GM19324 (cell line): Measurements from ENCODE around the gene HSPB8.

Source experiments
- ATAC-seq: cut with Tn5 transposase; IDR thresholded peaks from one replicate; pipeline ENCODE4 v1.9.1; 2021; ENCODE audit warnings: mild to moderate bottlenecking, moderate library complexity; ENCODE audit not compliant: unreplicated experiment, low FRiP score

The HSPB8 gene, protein sequence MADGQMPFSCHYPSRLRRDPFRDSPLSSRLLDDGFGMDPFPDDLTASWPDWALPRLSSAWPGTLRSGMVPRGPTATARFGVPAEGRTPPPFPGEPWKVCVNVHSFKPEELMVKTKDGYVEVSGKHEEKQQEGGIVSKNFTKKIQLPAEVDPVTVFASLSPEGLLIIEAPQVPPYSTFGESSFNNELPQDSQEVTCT

GRCh38 chr12:119178544-119179334 lies at the start of gene HSPB8:
Gene HSPB8 (plus strand): TSS chr12:119178931. CDS start chr12:119179313, 382 bp downstream.
- ATAC-seq, result no peak

- ATAC-seq, result no peak
Measured at GRCh38 chr12:119129827-119130434, 48.8 kb upstream of the HSPB8 start.

- ATAC-seq, result no peak
Measured at GRCh38 chr12:119130523-119130922, 48.2 kb upstream of the HSPB8 start.

DNA sequence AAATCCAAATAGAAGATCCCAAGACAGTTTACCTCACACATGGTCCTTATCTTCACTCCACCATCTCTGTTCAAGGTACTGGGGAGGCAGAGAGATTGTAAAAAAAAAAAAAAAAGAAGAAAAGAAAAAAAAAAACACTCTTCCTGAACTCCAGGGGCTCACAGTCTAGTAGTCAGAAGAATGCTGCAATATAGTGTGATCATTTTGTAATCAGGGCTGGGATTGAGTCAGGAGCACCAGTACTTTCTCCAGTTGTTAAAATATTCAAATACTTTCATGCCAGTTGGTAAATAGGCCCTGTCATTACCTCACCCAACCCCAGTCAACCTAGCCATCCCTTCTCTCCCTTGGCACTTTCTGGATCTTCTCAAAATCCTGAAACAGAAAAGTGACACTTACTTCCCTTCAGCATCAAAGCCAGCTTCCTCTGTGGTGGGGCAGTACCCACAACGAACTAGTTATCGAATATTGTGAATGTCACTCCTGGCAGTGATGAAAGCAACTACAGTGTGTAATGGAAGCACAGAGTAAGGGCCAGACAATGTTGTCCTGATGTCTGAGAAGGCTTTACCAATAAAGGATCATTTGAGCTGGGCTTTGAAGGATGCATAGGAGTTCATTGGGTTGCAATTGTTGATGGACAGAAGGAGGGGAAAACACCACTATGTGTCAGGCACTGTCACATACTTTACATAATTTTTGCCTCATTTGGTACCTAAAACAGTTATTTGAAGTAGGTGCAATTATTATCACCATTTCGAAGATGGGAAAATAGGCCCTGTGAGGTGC lies 44.3 kb upstream of the HSPB8 start:
- no peak for ATAC-seq

DNA sequence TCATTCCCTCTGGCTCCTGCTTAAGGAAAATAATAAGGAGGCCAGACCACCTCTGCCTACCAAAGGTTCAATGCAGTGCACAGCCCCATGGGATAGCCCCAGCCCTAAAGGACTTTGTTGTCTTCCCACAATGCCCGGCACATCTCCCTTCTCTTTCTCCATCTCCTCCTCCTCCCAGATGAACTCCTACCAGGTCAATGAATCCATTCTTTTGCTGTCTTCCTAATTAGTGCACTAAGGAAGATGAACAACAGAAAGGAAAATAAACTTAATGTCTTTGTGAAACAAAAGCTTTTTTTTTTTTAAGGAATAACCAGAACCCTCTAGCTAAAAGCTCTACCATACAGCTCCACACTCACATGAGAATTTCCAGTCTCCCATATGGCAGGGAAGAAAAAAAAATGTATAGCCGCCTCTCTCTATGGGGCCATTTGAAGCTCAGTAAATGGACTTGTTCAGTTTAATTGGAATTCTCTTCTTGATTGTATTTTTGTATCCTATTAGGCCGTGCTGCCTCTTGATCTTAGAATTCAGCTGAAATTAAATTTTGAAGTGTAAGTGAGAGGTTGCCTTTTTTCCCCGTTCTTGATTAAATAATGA lies 41.8 kb upstream of the HSPB8 start:
- ATAC-seq, result no peak

DNA sequence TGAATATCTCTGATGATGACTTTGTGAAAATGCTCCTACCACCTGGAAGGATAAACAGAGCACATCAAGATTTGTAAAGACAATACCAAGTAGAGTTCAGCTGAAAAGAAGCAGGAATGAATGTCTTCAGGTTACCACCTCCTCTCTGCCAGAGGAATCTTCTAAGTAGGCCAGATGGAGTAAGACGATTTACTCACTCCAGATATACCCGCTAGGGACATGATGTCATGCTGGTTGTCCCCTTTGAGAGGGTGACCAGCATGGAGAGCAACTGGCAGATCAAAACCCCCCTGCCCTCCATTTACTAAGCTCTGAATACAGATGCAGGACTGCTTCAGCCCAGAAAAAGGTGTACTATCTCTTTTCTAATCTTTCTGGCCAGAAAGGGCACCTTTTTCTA lies 39.3 kb upstream of the HSPB8 start:
- no peak for ATAC-seq

DNA sequence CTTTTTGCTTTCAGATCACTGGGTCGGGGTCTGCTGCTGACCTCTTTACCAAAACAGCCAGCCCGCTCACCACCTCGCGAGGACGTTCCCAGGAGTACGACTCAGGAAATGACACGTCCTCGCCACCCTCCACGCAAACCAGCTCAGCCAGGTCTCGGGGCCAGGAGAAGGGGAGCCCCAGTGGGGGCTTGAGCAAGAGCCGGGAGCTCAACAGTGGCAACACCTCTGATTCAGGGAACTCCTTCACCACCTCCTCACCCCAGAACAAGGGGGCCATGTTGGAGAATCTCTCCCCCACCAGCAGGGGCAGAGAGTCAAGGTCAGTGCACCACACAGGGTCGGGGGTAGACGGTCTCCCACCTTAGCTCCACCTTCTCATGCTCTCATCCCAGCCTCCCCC lies 33.4 kb upstream of the HSPB8 start:
- no peak for ATAC-seq

- ATAC-seq, result no peak
Measured at GRCh38 chr12:119147847-119148448, 30.8 kb upstream of the HSPB8 start.

GRCh38 chr12:119149270-119149669 lies 29.5 kb upstream of the HSPB8 start:
- ATAC-seq, result no peak

GRCh38 chr12:119151445-119152026 lies 27.2 kb upstream of the HSPB8 start:
- ATAC-seq, result no peak

GRCh38 chr12:119153477-119154434 lies 25.0 kb upstream of the HSPB8 start:
- ATAC-seq, result no peak

DNA sequence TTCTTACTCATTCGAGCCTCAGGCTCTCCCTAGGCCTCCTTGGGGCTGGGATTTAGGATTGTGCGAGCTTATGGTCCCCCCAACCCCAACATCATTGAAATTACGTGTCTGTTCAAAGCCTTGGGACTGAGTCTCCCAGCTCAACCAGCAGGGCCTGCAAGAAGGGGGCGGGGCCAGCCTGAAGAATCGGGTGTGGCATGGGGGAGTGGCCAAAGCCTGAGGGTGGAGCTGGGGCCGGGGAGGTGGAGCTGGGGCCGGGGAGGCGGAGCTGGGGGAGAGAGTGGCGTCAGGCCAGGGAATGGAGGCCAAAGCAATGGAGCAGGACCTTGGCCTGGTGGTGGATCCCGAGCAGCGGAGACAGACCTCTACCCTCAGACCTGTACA lies 24.3 kb upstream of the HSPB8 start:
- no peak for ATAC-seq

DNA sequence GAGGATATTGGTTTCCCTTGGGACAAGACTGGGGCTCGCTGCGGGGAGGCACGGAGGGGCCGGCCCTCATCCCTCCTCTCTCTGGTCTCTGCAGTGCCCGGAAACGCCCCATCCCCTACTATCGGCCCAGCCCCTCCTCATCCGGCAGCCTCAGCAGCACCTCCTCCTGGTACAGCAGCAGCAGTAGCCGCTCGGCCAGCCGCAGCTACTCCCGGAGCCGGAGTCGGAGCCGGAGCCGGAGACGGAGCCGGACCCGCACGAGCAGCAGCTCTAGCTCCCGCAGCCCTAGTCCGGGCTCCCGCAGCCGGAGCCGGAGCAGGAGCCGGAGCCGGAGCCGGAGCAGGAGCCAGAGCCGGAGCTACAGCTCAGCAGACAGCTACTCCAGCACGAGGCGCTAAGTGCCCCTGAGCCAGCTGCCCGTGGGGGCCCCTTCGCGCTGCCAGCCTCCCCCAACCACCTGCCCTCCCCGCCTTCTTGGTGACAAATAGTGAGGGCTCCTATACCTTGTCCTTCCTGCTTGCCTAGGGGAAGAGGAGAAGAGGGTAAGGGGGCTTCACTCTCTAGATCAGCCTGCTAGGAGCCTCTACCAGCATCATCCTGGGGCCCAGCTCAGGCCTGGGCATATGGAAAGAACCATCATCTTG lies 22.2 kb upstream of the HSPB8 start:
- ATAC-seq, result no peak

DNA sequence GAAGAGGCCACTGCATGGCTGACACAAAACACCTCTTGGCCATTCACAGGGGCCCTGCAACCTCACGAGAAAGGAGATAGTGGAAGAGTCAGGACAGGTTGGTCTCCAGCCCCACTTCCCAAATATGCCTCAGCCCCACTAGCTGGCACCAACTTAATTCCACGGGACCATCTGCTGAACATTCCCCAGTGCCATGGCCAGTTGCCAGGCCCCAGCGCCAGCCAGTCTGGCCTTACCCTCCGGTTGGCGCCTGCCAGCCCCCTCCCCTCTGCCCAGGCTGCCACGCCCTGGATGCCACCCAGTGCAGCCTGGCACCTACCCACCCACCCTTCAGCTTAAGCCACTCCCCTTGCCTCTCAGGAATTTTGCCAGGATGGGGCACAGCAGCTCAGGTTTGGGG lies 21.2 kb upstream of the HSPB8 start:
- ATAC-seq, result no peak

- ATAC-seq, result no peak
Measured at GRCh38 chr12:119157978-119158377, 20.8 kb upstream of the HSPB8 start.

GRCh38 chr12:119158402-119158801 lies 20.3 kb upstream of the HSPB8 start:
- ATAC-seq, result no peak

- ATAC-seq, result no peak
Measured at GRCh38 chr12:119159844-119160243, 18.9 kb upstream of the HSPB8 start.

GRCh38 chr12:119167902-119168301 lies 10.8 kb upstream of the HSPB8 start:
- no peak for ATAC-seq
